Measurements from ENCODE around the gene RAF1.
"Not testable (repeated sequence)": the region's sequence is repeated elsewhere in the genome, so short reads cannot be mapped to it uniquely, and the experiment has no call there.

Gene RAF1

GRCh38 chr3:12663936-12664908, at the start of gene RAF1:
Gene RAF1 (minus strand): TSS chr3:12664117. CDS start chr3:12618721, 45,396 bp downstream.
- DNase-seq, result peak; percentile 99

DNA sequence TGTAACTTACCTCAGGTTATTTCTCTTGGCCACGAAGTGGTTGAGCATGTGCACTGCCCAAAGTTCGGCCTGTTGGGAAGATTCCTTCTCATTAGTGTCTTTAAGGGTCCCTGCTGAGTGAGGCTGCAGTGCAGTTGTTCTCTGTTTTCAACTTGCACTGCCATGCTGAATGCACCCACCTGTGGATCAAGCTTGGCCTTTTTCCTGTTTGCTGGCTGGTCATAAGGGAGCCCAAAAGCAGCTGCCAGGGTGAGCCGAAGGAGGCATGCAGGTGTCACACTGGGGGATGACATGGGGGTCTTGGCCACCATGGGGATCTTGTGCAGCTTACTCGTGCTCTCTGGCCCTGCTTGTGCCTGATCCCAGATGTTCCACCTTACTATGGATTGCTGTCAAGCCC, 46.1 kb upstream of the RAF1 start:
- DNase-seq, result no peak

DNA sequence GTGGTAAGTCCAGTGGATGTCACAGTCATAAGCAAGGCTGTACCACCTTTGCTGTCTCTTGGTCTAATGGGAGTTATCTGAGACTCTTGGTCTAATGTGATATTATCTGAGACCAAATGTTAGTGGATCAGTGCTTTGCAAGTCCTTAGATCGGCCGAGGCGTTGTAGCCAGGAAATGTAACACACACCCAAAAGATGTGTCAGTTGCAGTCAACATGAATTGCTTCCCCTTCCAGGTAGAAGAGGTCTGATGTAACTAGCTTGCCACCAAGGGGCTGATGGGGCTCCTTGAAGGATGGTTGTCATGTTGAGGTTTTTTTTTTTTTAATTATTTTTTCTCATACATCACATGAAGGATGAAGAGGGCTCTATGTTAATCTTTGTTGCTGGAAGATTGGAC, 45.4 kb upstream of the RAF1 start:
- no peak for DNase-seq

GRCh38 chr3:12708584-12709192, 44.8 kb upstream of the RAF1 start:
- no peak for DNase-seq

GRCh38 chr3:12707449-12707848, 43.5 kb upstream of the RAF1 start:
- DNase-seq, result no peak

DNA sequence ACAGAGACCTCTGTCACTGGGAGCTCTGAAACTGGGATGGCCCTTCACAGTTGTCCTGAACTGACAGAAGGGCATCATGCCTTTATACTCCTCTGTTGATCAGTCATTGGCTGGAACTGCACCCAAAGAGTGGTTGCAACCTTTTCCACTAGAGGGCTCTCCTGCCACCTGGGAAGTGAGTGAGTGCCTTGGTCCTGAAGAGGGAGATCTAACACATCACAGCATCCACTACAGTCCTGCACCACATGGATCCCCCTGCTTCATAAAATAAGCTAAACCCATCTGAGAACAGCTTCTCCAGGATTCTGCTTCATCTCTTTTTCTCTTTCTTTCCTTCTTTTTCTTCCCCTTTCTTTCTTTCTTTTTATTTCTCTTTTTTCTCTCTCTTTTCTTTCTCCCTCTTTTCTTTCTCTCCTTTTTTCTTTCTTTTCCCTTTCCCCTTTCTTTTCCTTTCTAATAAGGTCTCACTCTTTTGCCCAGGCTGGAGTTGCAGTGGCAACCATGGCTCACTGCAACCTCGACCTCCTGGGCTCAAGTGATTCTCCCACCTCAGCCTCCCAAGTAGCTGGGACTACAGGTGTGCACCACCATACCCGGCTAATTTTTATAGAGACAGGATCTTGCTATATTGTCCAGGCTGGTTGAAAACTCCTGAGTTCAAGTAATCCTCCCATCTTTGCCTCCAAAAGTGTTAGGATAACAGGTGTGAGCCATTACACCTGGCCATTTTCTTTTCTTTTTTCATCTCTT, 42.8 kb upstream of the RAF1 start:
- peak; percentile 80 for DNase-seq

- no peak for DNase-seq
These were observed 42.1 kb upstream of the RAF1 start for GRCh38 chr3:12705981-12706380.

GRCh38 chr3:12705374-12705926, 41.5 kb upstream of the RAF1 start:
- no peak for DNase-seq

DNA sequence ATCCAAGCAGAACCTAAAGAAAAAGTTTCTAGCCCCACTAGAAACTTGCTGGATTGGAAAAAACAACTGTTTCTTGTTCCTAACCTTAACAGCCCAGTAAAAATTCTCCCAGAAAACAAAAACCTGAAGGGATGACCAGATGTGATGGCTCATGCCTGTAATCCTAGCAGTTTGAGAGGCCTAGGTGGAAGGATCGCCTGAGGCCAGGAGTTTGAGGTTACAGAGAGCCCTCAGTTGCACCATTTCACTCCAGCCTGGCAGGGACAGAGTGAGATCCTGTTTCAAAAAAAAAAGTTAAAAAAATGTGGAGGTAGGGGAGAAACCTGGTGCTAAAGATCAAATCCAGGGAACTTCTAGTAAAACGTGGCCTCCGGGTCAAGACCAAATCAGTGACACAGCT, 38.6 kb upstream of the RAF1 start:
- DNase-seq, result no peak

DNA sequence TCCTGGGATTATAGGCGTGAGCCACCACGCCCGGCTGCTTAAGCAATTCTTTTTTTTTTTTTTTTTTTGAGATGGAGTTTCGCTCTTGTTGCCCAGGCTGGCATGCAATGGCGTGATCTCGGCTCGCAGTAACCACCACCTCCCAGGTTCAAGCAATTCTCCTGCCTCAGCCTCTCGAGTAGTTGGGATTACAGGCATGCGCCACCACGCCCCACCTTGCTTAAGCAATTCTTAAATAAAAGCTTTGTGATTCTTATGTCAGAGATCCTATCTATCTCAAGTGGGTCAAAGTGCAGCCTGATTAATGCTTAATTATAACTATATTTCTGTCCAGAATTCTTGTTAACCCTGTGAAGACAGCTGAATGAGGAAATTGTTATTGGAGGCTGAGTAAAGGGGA, 37.7 kb upstream of the RAF1 start:
- not testable (repeated sequence) for DNase-seq

DNA sequence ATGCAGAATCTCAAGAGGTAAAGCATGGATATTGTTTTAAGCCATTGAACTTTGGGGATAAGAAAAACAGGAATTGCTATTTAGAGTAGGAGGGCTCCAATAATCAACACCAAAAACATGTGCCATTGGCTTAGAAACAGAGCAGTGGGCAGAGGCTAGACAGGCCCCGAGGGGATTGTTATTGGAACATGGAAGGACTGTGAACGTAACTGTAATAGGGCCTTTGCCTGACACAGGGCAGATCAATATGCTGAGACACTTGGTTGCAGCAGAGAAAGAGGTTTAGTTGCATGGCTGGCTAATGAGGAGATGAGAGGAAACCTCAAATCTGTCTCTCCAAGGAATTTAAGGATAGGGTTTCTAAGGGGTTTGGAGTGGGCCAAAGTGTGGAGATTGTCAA, 36.9 kb upstream of the RAF1 start:
- no peak for DNase-seq

GRCh38 chr3:12695916-12696315, 32.0 kb upstream of the RAF1 start:
- no peak for DNase-seq

DNA sequence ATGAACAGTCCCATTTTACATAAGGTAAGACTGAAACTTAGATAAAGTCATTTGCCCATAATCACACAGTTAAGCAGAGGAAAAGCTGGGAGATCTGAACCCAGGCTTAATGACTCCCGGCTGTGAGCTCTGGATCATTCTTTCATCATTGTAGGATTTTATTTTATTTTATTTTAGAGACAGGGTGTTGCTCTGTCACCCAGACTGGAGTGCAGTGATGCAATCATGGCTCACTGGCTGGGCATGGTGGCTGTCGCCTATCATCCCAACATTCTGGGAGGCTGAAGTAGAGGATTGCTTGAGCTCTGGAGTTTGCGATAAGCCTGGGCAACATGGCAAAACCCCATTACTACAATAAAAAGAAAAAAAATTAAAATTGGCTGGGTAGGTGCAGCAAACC, 31.2 kb upstream of the RAF1 start:
- DNase-seq, result no peak

- no peak for DNase-seq
These were observed 28.5 kb upstream of the RAF1 start for GRCh38 chr3:12692444-12692843.

GRCh38 chr3:12689997-12690711, 26.2 kb upstream of the RAF1 start:
- DNase-seq, result no peak

DNA sequence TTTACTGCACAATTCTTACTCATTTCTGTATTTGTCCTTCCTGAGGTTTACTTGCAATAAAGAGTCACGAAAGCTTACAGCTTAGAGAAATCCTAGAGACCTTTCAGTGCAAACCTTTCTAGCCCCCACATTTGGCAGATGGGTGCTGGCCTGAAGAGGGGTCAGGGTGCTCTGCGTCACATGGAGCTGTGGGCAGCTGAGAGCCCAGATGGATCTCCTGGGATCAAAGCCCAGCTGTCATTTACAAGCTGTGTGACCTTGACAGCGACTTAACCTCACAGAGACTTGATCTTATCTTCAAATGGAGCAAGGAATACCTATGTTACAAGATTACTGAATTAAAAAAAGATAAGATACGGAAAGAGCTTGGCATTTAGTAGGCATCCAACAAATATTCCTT, 24.0 kb upstream of the RAF1 start:
- no peak for DNase-seq

GRCh38 chr3:12686096-12686495, 22.2 kb upstream of the RAF1 start:
- DNase-seq, result no peak

GRCh38 chr3:12681943-12682390, 18.1 kb upstream of the RAF1 start:
- no peak for DNase-seq

DNA sequence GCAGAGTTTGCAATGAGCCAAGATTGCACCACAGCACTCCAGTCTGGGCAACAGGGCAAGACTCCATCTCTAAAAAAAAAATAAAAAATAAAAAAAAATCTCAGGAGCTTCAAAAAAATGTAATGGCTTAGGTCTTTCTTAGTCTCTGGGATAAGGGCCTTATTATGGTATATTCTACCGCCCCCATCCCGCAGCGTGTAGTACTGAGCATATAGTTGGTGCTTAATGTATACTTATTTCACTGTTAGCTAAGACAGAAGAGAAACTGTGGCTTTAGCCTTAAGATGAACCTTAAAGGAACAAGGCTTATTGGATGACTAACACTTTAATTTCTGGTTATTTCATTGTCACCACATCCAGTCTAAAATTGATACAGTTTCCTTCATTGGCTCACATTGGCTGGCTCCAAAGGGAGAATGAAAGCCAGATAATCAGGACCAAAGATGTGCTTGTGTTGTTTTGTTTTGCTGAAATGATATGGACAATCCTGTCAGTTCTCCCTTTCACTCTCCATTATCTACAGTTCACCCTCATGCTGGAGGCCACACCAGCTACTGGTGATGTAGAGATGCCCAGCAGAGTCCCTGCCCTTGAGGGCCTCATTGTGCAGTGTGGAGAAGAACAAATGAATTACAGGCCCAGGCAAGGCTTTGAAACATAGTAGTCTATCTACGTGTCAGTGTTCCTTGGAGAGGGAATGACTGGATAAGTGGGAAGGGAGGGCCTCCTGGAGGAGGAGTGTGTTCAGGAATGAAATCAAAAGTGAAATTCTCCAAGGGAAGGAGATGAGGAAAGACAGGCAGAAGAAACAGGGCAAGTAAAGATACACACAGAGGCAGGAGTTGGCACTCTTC, 17.4 kb upstream of the RAF1 start:
- DNase-seq, result no peak

DNA sequence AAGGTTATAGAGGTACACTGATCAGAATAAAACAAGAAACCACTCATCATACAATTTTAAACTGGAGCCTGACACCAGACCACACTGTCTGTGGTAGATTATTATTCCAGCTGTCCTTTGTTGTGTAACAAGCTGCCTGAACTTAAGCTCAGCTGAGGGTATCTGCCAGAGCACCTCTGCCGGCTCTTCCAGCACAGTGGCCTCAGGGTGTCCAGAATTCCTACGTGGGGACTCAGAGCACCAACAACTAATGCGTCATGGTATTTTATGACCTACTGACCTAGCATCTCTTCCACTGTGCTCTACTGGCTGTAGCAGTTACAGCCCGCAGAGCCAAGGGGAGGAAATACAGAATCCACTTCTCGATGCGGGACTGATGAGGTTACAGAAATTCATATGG, 15.6 kb upstream of the RAF1 start:
- DNase-seq, result no peak

GRCh38 chr3:12677616-12678015, 13.7 kb upstream of the RAF1 start:
- DNase-seq, result no peak

Measured in activated effector memory CD4-positive, alpha-beta T cell treated with anti-CD3 and anti-CD28 coated beads, Interleukin-2, amount 50 U/mL, for 16 hours (primary cell).